Activated gamma-delta T cell treated with Interleukin-2 at 50 U/mL for 16 hours (primary cell): ENCODE data around the gene USH1C.

Experiments
- DNase-seq: peaks from one replicate; pipeline ENCODE4 v3.0.0-alpha.2; 2020

Gene USH1C

DNA sequence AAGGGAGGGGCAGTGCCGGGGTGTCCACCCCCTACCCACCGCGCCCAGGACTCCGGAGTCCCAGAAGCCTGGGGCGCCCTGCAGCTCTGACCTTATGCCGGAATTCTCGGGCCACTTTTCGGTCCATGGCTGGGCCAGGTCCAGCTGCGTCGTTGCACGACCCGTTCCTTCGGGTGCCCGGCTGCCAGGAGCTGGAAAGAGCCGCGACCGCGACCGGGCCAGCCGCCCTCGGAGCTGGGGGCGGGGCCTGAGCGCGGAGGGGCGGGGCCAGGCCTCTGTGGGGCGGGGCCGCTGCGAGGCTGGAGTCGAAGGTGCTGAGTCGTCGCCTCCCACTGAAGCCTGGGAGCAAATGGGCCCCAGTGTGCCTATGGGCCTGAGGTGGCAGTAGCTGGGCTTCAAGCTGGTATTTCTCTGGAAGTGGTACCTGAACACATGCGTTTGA is at the start of gene USH1C:
Gene USH1C, minus strand, starts transcription at position 236 of the 442 bp plus-strand sequence. Its CDS starts 109 bp downstream, at position 127.
- no peak for DNase-seq

DNA sequence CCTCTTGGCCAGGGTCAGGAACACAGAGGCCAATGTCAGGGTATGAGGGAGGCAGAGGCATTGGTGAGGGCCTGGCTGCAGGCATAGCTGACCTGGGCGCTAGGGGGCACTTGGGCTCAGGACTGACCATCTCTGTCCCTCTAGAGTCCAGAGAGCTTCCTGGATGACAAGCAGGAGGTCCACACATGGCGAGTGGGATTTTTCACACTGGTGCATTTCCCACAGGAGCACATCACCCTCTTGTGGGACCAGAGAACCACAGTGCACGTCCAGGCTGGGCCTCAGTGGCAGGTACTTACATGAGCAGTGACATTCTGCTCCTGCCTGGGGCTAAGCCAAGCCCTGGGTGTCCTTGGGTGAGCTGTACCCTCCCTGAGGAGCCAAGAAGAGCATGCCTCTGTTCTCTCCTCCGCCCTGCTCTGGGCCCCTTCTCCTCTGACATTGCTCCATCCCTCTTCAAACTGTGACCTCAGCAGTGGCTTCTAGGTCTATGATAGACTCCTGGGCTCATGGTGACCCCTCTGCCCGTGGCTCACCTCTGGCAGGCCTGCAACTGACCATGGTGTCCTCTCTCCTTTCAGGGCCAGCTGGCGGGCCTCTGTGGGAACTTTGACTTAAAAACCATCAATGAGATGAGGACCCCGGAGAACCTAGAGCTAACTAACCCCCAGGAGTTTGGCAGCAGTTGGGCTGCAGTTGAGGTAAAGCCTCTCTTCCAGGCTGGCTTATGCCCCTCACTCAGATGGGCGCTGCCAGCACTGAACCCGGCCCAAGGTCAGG is 49.4 kb upstream of the USH1C start:
- peak; percentile 1 for DNase-seq

DNA sequence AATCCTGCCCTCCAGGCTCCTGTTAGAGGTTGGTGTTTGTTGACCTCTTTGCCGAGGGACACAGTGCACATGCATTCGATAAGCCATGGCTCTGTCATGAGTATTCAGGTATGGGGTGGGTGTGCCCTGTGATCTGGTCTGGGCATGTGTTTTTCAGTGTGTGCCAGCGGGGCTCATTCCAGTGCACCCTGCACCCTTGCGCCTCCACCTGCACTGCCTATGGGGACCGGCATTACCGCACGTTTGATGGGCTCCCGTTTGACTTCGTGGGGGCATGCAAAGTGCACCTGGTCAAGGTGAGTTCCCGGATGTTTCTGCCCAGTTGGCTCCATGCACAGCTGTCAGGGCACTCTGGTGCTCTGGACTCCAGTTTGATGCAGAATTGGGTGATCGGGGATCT is 47.1 kb upstream of the USH1C start:
- DNase-seq, result no peak

DNA sequence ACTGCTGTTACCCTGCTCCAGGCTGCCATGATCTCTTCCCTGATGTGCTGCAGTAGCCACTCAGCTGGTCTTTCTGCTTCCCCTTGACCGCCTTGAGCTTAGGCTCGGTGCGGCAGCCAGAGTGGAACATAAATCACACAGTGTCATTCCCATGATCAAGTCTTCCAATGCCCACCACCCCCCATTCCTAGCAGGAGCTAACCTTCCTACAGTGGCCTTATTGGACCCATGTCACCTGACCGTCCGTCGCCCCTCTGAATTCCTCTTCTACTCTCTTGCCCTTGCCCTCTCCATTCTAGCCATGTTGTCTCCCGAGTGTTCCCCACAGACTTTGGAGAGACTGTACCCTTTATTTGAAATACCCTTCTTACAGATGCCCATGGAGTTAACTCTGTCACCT is 46.2 kb upstream of the USH1C start:
- DNase-seq, result no peak

DNA sequence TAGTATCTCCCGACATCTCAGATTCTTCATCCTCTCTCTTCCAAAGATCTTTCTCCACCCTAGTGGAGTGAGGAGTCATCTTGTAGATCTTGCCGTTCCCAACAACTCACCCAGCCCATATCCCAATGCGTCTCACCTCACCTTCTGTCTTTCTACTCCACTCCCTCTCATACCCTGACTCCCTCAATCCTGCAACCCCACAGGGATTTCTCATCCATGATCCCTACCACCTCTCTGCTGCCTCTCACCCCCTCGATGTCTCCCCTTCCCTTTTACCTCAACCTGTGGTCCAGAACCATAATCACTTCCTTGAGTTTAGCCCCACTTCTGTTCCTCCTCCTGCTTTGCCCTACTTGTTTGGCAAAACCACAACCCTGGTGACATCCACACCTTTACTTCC is 44.5 kb upstream of the USH1C start:
- no peak for DNase-seq

DNA sequence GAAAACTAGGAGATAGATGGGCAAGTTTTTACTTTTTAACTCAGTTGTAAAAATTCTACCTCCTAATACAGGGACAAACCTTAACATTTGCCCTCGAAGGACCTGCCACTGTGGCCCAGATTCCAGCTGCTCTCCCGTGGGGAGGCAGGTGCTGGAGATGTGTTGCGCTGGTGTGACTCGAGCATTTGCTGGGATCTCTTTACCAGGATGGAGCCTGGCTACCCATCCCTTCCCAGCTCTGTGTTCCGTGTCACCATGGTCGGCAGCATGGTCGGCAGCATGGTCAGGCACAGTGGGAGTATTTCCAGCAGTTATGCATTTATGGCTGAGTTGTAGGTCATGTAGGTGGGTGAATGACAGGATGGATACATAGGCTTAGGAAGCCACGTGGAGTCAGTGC is 44.0 kb upstream of the USH1C start:
- DNase-seq, result no peak

DNA sequence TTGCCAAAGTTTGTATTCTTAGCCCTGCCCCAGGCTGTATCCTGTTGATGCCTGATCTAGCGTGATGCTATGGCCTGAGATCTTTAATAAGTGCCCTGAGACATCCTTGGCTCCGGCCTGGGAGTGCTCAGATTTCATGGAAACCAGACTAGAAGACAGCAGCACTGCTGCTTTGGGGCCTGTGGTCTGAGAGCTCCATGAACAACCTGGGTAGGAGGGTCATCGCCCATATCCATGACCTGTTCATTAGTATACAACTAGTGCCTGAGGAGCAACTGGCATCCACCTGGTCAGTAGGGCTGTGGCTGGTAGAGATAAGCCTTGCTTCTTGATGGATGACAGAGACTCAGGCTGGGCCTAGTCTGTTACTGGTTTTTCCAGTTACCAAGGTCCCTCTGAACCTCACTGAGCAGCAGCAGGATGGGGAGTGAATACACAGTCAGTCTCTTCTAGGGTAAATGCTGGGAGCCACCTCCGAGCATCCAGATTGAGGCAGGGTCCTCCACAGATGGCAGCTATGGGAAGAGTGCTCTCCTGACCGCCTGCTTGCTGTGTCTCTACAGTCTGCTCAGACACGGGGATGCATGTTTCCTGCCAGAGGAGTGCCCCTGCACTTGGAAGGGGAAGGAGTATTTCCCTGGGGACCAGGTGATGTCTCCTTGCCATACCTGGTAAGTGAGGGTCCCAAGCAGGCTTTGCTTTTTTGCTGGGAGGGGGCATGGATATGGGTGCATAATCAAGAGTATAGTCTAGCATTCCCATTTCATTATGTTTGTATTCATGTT is 41.9 kb upstream of the USH1C start:
- DNase-seq, result no peak

DNA sequence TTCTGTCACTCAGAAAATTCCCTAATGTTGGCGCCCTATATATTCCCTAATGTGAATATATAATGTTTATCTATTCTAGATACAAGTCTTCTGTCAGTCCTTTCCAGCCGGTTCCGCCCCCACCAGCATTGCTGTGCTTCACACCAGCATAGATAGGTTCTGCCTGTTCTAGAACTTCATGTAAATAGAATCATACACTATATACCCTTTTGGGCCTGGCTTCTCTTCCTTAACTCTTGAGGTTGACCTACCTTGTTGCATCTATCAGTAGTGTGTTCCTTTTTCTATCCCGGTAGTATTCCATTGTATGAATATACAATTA is 37.5 kb upstream of the USH1C start:
- no peak for DNase-seq

GRCh38 chr11:17581036-17581731 is 37.0 kb upstream of the USH1C start:
- DNase-seq, result no peak

DNA sequence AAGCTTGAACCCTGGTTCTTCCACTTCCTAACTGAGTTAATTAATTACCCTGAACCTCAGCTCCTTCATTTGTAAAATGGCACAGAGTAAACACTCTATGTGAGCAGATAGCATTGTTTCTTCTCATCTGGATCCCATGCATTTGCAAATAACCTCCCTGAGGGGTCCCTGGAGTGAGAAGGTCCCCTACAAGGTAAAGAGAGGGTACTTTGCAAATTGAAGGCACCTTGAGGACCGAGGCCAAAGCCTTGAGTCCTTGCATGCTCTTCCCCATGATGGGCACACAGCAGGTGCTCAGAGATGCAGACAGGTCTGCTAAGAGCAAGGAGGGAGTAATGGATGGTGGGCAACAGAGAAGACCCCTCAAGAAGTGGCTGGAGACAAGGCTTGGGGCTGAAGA is 36.1 kb upstream of the USH1C start:
- DNase-seq, result no peak

- DNase-seq, result no peak
These were observed 35.2 kb upstream of the USH1C start for GRCh38 chr11:17579451-17579850.

GRCh38 chr11:17578958-17579357 is 34.7 kb upstream of the USH1C start:
- no peak for DNase-seq

DNA sequence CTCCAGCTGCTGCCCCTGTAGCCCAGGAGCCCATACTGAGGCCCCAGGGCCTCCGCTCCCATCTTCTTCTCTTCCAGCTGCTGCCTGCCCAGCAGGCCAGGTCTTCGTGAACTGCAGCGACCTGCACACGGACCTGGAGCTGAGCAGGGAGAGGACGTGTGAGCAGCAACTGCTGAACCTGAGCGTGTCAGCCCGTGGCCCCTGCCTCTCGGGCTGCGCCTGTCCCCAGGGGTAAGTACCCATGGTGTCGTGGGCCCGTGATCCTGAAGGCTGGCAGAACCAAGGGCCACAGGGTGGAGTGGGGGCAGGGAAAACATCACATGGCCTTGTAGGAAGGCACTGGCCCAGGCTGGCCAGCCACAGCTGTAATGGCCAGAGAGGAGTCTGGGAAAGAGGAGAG is 34.1 kb upstream of the USH1C start:
- no peak for DNase-seq

GRCh38 chr11:17575431-17576425 is 31.5 kb upstream of the USH1C start:
- no peak for DNase-seq

DNA sequence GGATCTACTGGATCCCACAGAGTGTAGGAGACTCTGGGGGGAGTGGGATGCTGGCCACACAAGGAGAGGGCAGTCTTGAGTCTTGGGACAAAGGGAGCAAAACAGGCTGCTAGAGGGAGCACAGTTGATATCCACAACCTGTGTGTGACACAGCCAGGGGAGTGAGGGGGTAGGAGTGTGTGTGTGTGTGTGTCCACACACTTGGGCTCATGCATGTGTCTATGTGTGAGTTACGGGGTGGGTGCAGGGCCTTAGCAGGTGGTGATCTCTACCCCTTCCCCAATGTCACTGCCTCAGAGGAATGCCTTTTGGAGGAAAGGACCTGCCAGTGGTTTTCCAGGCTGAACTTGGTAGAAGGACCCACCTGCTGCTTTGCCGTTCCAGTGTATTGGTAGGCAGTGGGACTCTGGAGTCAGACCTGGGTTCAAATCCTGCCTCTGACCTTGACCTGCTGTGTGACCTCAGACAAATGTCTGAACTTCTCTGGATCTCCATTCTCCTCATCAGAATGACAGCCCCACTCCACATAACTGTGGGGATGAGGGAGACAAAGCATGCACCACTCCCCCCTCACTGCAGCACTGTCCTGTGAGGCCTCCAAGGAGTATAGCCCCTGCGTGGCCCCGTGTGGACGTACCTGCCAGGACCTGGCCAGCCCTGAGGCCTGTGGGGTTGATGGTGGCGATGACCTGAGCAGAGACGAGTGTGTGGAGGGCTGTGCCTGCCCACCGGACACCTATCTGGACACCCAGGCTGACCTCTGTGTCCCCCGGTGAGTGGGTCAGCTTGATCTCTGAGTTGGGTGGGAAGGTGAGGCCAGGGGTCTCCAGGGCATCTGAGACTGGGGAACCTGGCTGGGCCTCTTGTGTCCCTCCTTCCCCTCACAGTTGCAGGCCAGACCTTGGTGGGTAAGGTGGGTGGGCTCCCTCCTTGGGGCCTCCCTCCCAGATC is 30.2 kb upstream of the USH1C start:
- DNase-seq, result no peak

GRCh38 chr11:17573526-17573925 is 29.3 kb upstream of the USH1C start:
- DNase-seq, result no peak

- no peak for DNase-seq
These were observed 28.7 kb upstream of the USH1C start for GRCh38 chr11:17572791-17573460.

DNA sequence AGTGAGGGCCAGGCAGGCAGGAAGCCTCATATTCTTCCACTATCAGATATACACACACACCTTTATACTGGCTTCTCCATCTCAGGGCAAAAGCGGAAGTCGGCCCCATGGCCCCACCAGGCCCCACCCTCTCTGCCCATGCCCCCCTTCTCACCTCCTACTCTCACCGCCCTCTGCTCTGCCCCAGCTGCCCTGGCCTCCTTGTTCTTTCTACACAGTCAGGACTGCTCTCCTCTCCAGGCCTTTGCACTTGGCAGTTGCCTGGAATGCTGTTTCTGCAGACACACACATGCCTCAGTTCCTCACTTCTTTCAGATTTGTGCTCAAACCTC is 28.1 kb upstream of the USH1C start:
- DNase-seq, result no peak

- DNase-seq, result no peak
These were observed 27.5 kb upstream of the USH1C start for GRCh38 chr11:17571431-17572358.

DNA sequence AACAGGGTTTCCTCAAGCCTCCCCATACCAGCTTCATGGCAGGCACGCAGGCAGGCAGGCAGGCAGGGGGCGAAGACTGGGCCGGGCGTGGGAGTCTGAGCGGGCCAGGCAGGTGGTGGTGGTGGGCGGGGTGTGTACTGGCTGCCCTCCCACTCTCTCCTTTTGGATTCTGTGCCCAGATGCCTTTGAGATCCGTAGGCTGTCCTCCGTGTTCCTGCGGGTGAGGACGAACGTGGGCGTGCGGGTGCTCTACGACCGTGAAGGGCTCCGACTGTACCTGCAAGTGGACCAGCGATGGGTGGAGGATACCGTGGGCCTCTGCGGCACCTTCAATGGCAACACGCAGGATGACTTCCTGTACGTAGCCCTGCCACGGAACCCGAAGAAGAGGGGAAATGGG is 25.8 kb upstream of the USH1C start:
- no peak for DNase-seq
